H9 (cell line): ENCODE measurements around the gene OR5P2. TPM values are rescaled to one million over a fixed set of nuclear protein-coding genes. Genes with fewer than 3 reads are reported as not detected.

Source experiments
- DNase-seq: peaks from one replicate; pipeline ENCODE4 v3.0.0-alpha.2; 2017
- H2AFZ ChIP-seq: one replicate; pipeline ENCODE4 v1.6.1; 2013; ENCODE audit warnings: mild to moderate bottlenecking, low read length, control low read depth, moderate library complexity
- H2AK5ac ChIP-seq: 2 replicates; pipeline ENCODE4 v1.6.1; 2013; ENCODE audit warnings: low read length, control low read depth, mixed read lengths; ENCODE audit not compliant: insufficient read length
- H2BK120ac ChIP-seq: one replicate; pipeline ENCODE4 v1.6.1; 2013; ENCODE audit warnings: low read depth, mild to moderate bottlenecking, low read length, control low read depth, inconsistent platforms; ENCODE audit not compliant: poor library complexity, severe bottlenecking
- H2BK12ac ChIP-seq: 2 replicates; pipeline ENCODE4 v1.6.1; 2013; ENCODE audit warnings: low read length, control low read depth, mixed read lengths, low read depth; ENCODE audit not compliant: insufficient read length
- H2BK15ac ChIP-seq: 2 replicates; pipeline ENCODE4 v1.6.1; 2013; ENCODE audit warnings: low read depth, low read length, control low read depth
- H2BK20ac ChIP-seq: one replicate; pipeline ENCODE4 v1.6.1; 2013; ENCODE audit warnings: low read depth, mild to moderate bottlenecking, low read length, control low read depth, inconsistent platforms; ENCODE audit not compliant: poor library complexity, severe bottlenecking
- H2BK5ac ChIP-seq: 2 replicates; pipeline ENCODE4 v1.6.1; 2013; ENCODE audit warnings: low read length, control low read depth, mixed read lengths; ENCODE audit not compliant: insufficient read length
- H3K14ac ChIP-seq: 2 replicates; pipeline ENCODE4 v1.6.1; 2013; ENCODE audit warnings: low read length, control low read depth; ENCODE audit not compliant: insufficient read depth
- H3K18ac ChIP-seq: 2 replicates; pipeline ENCODE4 v1.6.1; 2013; ENCODE audit warnings: low read depth, mild to moderate bottlenecking, mixed read lengths, low read length, control low read depth; ENCODE audit not compliant: insufficient read length
- H3K23ac ChIP-seq: 2 replicates; pipeline ENCODE4 v1.6.1; 2013; ENCODE audit warnings: low read length, control low read depth, mixed read lengths, low read depth; ENCODE audit not compliant: insufficient read length
- H3K23me2 ChIP-seq: 2 replicates; pipeline ENCODE4 v1.6.1; 2013; ENCODE audit warnings: low read depth, mild to moderate bottlenecking, mixed read lengths, low read length, control low read depth; ENCODE audit not compliant: insufficient read length, poor library complexity, severe bottlenecking
- H3K27ac ChIP-seq: 2 replicates; pipeline ENCODE4 v1.5.1; 2013; ENCODE audit warnings: low read length, control low read depth, mixed read lengths, low read depth; ENCODE audit not compliant: insufficient read length
- H3K27me3 ChIP-seq: 2 replicates; pipeline ENCODE4 v1.6.1; 2013; ENCODE audit warnings: low read length, control low read depth, inconsistent platforms; ENCODE audit not compliant: insufficient read depth
- H3K4ac ChIP-seq: 2 replicates; pipeline ENCODE4 v1.6.1; 2013; ENCODE audit warnings: low read depth, mild to moderate bottlenecking, control low read depth, inconsistent platforms, low read length, moderate library complexity
- H3K4me1 ChIP-seq: 2 replicates; pipeline ENCODE4 v1.6.1; 2013; ENCODE audit warnings: low read length, control low read depth, inconsistent platforms; ENCODE audit not compliant: insufficient read depth
- H3K4me2 ChIP-seq: 2 replicates; pipeline ENCODE4 v1.6.1; 2013; ENCODE audit warnings: low read length, control low read depth, mixed read lengths; ENCODE audit not compliant: insufficient read length, insufficient read depth
- H3K56ac ChIP-seq: 2 replicates; pipeline ENCODE4 v1.6.1; 2013; ENCODE audit warnings: low read depth, mild to moderate bottlenecking, mixed read lengths, low read length, control low read depth; ENCODE audit not compliant: insufficient read length
- H3K79me1 ChIP-seq: 2 replicates; pipeline ENCODE4 v1.6.1; 2013; ENCODE audit warnings: low read depth, mild to moderate bottlenecking, moderate library complexity, low read length, control low read depth, inconsistent platforms; ENCODE audit not compliant: insufficient read depth, poor library complexity, severe bottlenecking
- H3K79me2 ChIP-seq: 2 replicates; pipeline ENCODE4 v1.6.1; 2013; ENCODE audit warnings: low read length, control low read depth, inconsistent platforms; ENCODE audit not compliant: insufficient read depth
- H3K9ac ChIP-seq: 2 replicates; pipeline ENCODE4 v1.6.1; 2013; ENCODE audit warnings: low read length, control low read depth, mixed read lengths; ENCODE audit not compliant: insufficient read length; ENCODE audit errors: extremely low read depth
- H3K9me3 ChIP-seq: one replicate; pipeline ENCODE4 v1.6.1; 2013; ENCODE audit warnings: low read depth, low read length, inconsistent platforms; ENCODE audit not compliant: control insufficient read depth
- H3T11ph ChIP-seq: one replicate; pipeline ENCODE4 v1.6.1; 2013; ENCODE audit warnings: mild to moderate bottlenecking, low read length, control low read depth, inconsistent platforms
- H4K20me1 ChIP-seq: one replicate; pipeline ENCODE4 v1.6.1; 2013; ENCODE audit not compliant: control insufficient read depth, insufficient read length, insufficient read depth
- H4K5ac ChIP-seq: 2 replicates; pipeline ENCODE4 v1.6.1; 2013; ENCODE audit warnings: low read depth, mild to moderate bottlenecking, mixed read lengths, low read length, control low read depth; ENCODE audit not compliant: insufficient read length
- H4K8ac ChIP-seq: replicated peaks from 2 replicates; pipeline ENCODE4 v1.6.1; 2013; ENCODE audit warnings: low read length, control low read depth, mixed read lengths, low read depth; ENCODE audit not compliant: insufficient read length
- H4K91ac ChIP-seq: 2 replicates; pipeline ENCODE4 v1.6.1; 2013; ENCODE audit warnings: low read depth, mild to moderate bottlenecking, moderate library complexity, mixed read lengths, low read length, control low read depth; ENCODE audit not compliant: insufficient read length
- H3K27ac Mint-ChIP-seq, 3 experiments: 2 replicates in 2 of 3; 3 replicates in 1 of 3; pipeline ENCODE4 v1.8.0; 2020 to 2021; ENCODE audit warnings: mixed read lengths in 3 of 3, mild to moderate bottlenecking in 1 of 3, moderate library complexity in 1 of 3
- H3K27me3 Mint-ChIP-seq: 2 replicates; pipeline ENCODE4 v1.8.0; 2021; ENCODE audit warnings: low read depth, mild to moderate bottlenecking, moderate library complexity, mixed read lengths
- H3K36me3 Mint-ChIP-seq, 3 experiments: 2 replicates in 2 of 3; 3 replicates in 1 of 3; pipeline ENCODE4 v1.8.0; 2020 to 2021; ENCODE audit warnings: low read depth in 3 of 3, mixed read lengths in 3 of 3; ENCODE audit not compliant: insufficient read depth in 1 of 3
- H3K4me1 Mint-ChIP-seq, 2 experiments: 2 replicates each; pipeline ENCODE4 v1.8.0; 2020; ENCODE audit warnings: mixed read lengths in 2 of 2
- H3K4me3 Mint-ChIP-seq, 2 experiments: 2 replicates in 1 of 2; 3 replicates in 1 of 2; pipeline ENCODE4 v1.8.0; 2020 to 2021; ENCODE audit warnings: mild to moderate bottlenecking in 2 of 2, mixed read lengths in 2 of 2, moderate library complexity in 1 of 2
- H3K9me3 Mint-ChIP-seq, 2 experiments: 2 replicates in 1 of 2; 3 replicates in 1 of 2; pipeline ENCODE4 v1.8.0; 2020; ENCODE audit warnings: mild to moderate bottlenecking in 2 of 2, mixed read lengths in 2 of 2, moderate library complexity in 1 of 2
- total RNA-seq: library from RNA; stranded (reverse); gene quantifications from 2 replicates; pipeline ENCODE4 v1.2.1, GENCODE V29; 2021
- TF ChIP-seq, protein P1 (sequence below): fragments of 200-600 bp; sonication (generic); conservative IDR thresholded peaks from 3 replicates; pipeline ENCODE4 v1.8.0; 2021; ENCODE audit warnings: antibody characterized with exemption, mild to moderate bottlenecking

OR5P2 gene
- total RNA-seq, 1 experiment from 2014 or later, result not detected

- Histone ChIP-seq H3K4me2 (no peak overlapping the region), H3T11ph (no peak overlapping the region), H3K9ac (no peak overlapping the region), H2BK20ac (no peak overlapping the region), H2BK12ac (no peak overlapping the region), H4K8ac (no peak overlapping the region), H3K4ac (no peak overlapping the region), H2AFZ (no peak overlapping the region), H4K91ac (no peak overlapping the region), H2AK5ac (no peak overlapping the region), H3K18ac (no peak overlapping the region), H3K79me2 (no peaks in the 10 kb centered on the region), H3K23me2 (no peaks in the 10 kb centered on the region), H3K79me1 (no peaks in the 10 kb centered on the region), H3K56ac (no peak overlapping the region), H2BK120ac (no peak overlapping the region), H3K4me1 (no peaks in the 10 kb centered on the region), H3K14ac (no peak overlapping the region), H4K5ac (no peak overlapping the region), H2BK5ac (no peak overlapping the region), H4K20me1 (no peaks in the 10 kb centered on the region), H3K27ac (no peak overlapping the region), H2BK15ac (no peak overlapping the region), H3K27me3 (no peaks in the 10 kb centered on the region), H3K9me3 (no peaks in the 10 kb centered on the region), H3K23ac (no peak overlapping the region)
- H3K9me3 Mint-ChIP-seq, result no peaks in the 10 kb centered on the region
- no peaks in the 10 kb centered on the region for H3K27me3 Mint-ChIP-seq
- H3K4me3 Mint-ChIP-seq, result no peak overlapping the region
- TF ChIP-seq, protein P1, sequence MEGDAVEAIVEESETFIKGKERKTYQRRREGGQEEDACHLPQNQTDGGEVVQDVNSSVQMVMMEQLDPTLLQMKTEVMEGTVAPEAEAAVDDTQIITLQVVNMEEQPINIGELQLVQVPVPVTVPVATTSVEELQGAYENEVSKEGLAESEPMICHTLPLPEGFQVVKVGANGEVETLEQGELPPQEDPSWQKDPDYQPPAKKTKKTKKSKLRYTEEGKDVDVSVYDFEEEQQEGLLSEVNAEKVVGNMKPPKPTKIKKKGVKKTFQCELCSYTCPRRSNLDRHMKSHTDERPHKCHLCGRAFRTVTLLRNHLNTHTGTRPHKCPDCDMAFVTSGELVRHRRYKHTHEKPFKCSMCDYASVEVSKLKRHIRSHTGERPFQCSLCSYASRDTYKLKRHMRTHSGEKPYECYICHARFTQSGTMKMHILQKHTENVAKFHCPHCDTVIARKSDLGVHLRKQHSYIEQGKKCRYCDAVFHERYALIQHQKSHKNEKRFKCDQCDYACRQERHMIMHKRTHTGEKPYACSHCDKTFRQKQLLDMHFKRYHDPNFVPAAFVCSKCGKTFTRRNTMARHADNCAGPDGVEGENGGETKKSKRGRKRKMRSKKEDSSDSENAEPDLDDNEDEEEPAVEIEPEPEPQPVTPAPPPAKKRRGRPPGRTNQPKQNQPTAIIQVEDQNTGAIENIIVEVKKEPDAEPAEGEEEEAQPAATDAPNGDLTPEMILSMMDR, result peak; percentile 28; the same call in 1 of the 3 replicates
- DNase-seq, result no peak
- H3K36me3 Mint-ChIP-seq, result no peaks in the 10 kb centered on the region
- H3K4me1 Mint-ChIP-seq, result no peaks in the 10 kb centered on the region
- no peak overlapping the region for H3K27ac Mint-ChIP-seq
Observed at GRCh38 chr11:7833527-7833926, 36.8 kb upstream of the OR5P2 start.
